H1 (cell line): ENCODE data around the gene TTYH2. TPM values are rescaled to one million over a fixed set of nuclear protein-coding genes. Genes with fewer than 3 reads are reported as not detected.

ENCODE experiments used
- CTCF ChIA-PET: fragments of 300-600 bp; sonication (Branson Sonifier 250); formaldehyde crosslinking; loops from one replicate; lab custom pipeline; 2021; ENCODE audit not compliant: partially characterized antibody; lab: Charles Lee
- POLR2A ChIA-PET: fragments of 300-600 bp; sonication (Branson Sonifier 250); formaldehyde crosslinking; loops from one replicate; lab custom pipeline; 2021; ENCODE audit warnings: inconsistent platforms; ENCODE audit not compliant: partially characterized antibody; lab: Charles Lee
- DNase-seq, 2 experiments: peaks; one replicate each; pipeline versions ENCODE4 v3.0.0 to v3.0.0-alpha.2; 2010 to 2022; ENCODE audit warnings: low spot score in 2 of 2, low read depth in 1 of 2, mixed read lengths in 1 of 2
- FAIRE-seq: peaks from 2 replicates; lab custom pipeline; 2011; peaks lifted over from hg19 to GRCh38; lab: Jason Lieb, UNC
- H2AFZ ChIP-seq: 2 replicates; pipeline ENCODE4 v1.8.1; 2012; ENCODE audit warnings: low read length, inconsistent platforms
- H2AK5ac ChIP-seq: 2 replicates; pipeline ENCODE4 v1.6.1; 2013; ENCODE audit warnings: low read depth, low read length
- H2BK120ac ChIP-seq: replicated peaks from 2 replicates; pipeline ENCODE3; 2013; ENCODE audit warnings: low read depth, low read length, inconsistent platforms
- H2BK12ac ChIP-seq: 2 replicates; pipeline ENCODE4 v1.6.1; 2013; ENCODE audit warnings: low read depth, low read length
- H2BK15ac ChIP-seq: 2 replicates; pipeline ENCODE4 v1.6.1; 2013; ENCODE audit warnings: low read length
- H2BK20ac ChIP-seq: 2 replicates; pipeline ENCODE4 v1.6.1; 2013; ENCODE audit warnings: low read length
- H2BK5ac ChIP-seq: 2 replicates; pipeline ENCODE4 v1.6.1; 2013; ENCODE audit warnings: low read depth, low read length
- H3K14ac ChIP-seq: 2 replicates; pipeline ENCODE4 v1.6.1; 2013; ENCODE audit warnings: inconsistent platforms; ENCODE audit not compliant: insufficient read length
- H3K18ac ChIP-seq: 2 replicates; pipeline ENCODE4 v1.6.1; 2013; ENCODE audit warnings: low read length; ENCODE audit errors: extremely low read depth
- H3K23ac ChIP-seq: 2 replicates; pipeline ENCODE4 v1.6.1; 2013; ENCODE audit warnings: inconsistent platforms; ENCODE audit not compliant: insufficient read length
- H3K23me2 ChIP-seq: 2 replicates; pipeline ENCODE4 v1.6.1; 2013; ENCODE audit warnings: low read depth, low read length
- H3K27ac ChIP-seq: 2 replicates; pipeline ENCODE4 v1.6.1; 2011; ENCODE audit warnings: low read depth, low read length, inconsistent platforms
- H3K27me3 ChIP-seq, 4 experiments: replicated peaks in 1 of 4; 1 replicate in 1 of 4; 2 replicates in 3 of 4; pipeline versions ENCODE4 v1.6.1 to v1.8.1; 2011 to 2013; ENCODE audit warnings: low read length in 3 of 4, mild to moderate bottlenecking in 3 of 4, inconsistent platforms in 2 of 4, mixed read lengths in 2 of 4, moderate library complexity in 1 of 4; ENCODE audit not compliant: control insufficient read depth in 3 of 4, insufficient read depth in 3 of 4; ENCODE audit errors: extremely low read depth in 1 of 4
- H3K36me3 ChIP-seq, 4 experiments: 2 replicates each; pipeline versions ENCODE4 v1.6.1 to v1.8.1; 2011 to 2013; ENCODE audit warnings: mild to moderate bottlenecking in 4 of 4, low read length in 3 of 4, moderate library complexity in 2 of 4, control low read depth in 1 of 4, inconsistent platforms in 1 of 4; ENCODE audit not compliant: insufficient read depth in 4 of 4, control insufficient read depth in 2 of 4
- H3K4ac ChIP-seq: replicated peaks from 2 replicates; pipeline ENCODE3; 2013; ENCODE audit warnings: low read length, low read depth, mixed read lengths, inconsistent platforms; ENCODE audit not compliant: insufficient read length
- H3K4me1 ChIP-seq, 4 experiments: replicated peaks in 1 of 4; 1 replicate in 1 of 4; 2 replicates in 3 of 4; pipeline versions ENCODE4 v1.6.1 to v1.8.1; 2011 to 2013; ENCODE audit warnings: low read length in 3 of 4, inconsistent platforms in 2 of 4, mixed read lengths in 1 of 4; ENCODE audit not compliant: insufficient read depth in 4 of 4, control insufficient read depth in 3 of 4
- H3K4me2 ChIP-seq, 2 experiments: 2 replicates each; pipeline versions ENCODE4 v1.6.1 to v1.8.1; 2011 to 2013; ENCODE audit warnings: low read depth in 2 of 2, low read length in 2 of 2, control low read depth in 1 of 2, inconsistent platforms in 1 of 2, mild to moderate bottlenecking in 1 of 2; ENCODE audit not compliant: insufficient read depth in 1 of 2
- H3K4me3 ChIP-seq, 4 experiments: fragments of 200-600, 300-600 bp in 1 of 4; sonication (generic), shearing (Covaris generic), sonication (Bioruptor Twin) in 1 of 4; 2 replicates each; pipeline versions ENCODE4 v1.5.1 to v1.8.1; 2011 to 2016; ENCODE audit warnings: low read length in 4 of 4, low read depth in 3 of 4, control low read depth in 2 of 4, inconsistent platforms in 2 of 4, mild to moderate bottlenecking in 2 of 4, mixed read lengths in 1 of 4, moderate library complexity in 1 of 4; ENCODE audit not compliant: insufficient read depth in 2 of 4; ENCODE audit errors: extremely low read depth in 1 of 4
- H3K56ac ChIP-seq: replicated peaks from 2 replicates; pipeline ENCODE3; 2013; ENCODE audit warnings: low read depth, mild to moderate bottlenecking, mixed read lengths, low read length, inconsistent platforms; ENCODE audit not compliant: insufficient read length
- H3K79me1 ChIP-seq: 2 replicates; pipeline ENCODE4 v1.6.1; 2013; ENCODE audit warnings: low read depth, low read length, control low read depth
- H3K79me2 ChIP-seq, 2 experiments: 2 replicates each; pipeline versions ENCODE4 v1.6.1 to v1.8.1; 2012 to 2013; ENCODE audit warnings: low read length in 2 of 2, mild to moderate bottlenecking in 2 of 2, inconsistent platforms in 1 of 2; ENCODE audit not compliant: insufficient read depth in 2 of 2, control insufficient read depth in 1 of 2
- H3K9ac ChIP-seq, 4 experiments: replicated peaks in 1 of 4; 1 replicate in 1 of 4; 2 replicates in 3 of 4; pipeline versions ENCODE4 v1.6.1 to v1.8.1; 2011 to 2013; ENCODE audit warnings: low read depth in 3 of 4, low read length in 3 of 4, control low read depth in 2 of 4, mild to moderate bottlenecking in 2 of 4, moderate library complexity in 2 of 4, inconsistent platforms in 1 of 4; ENCODE audit errors: extremely low read depth in 1 of 4
- H3K9me3 ChIP-seq, 2 experiments: 2 replicates each; pipeline versions ENCODE4 v1.6.1 to v1.8.1; 2012 to 2013; ENCODE audit warnings: mild to moderate bottlenecking in 2 of 2, moderate library complexity in 2 of 2, control low read depth in 1 of 2, inconsistent platforms in 1 of 2, low read depth in 1 of 2, low read length in 1 of 2, mixed read lengths in 1 of 2; ENCODE audit not compliant: insufficient read depth in 2 of 2
- H4K20me1 ChIP-seq, 2 experiments: replicated peaks in 1 of 2; 2 replicates each; pipeline versions ENCODE3 to v1.8.1; 2011 to 2013; ENCODE audit warnings: inconsistent platforms in 2 of 2, low read length in 2 of 2, mild to moderate bottlenecking in 1 of 2; ENCODE audit not compliant: insufficient read depth in 2 of 2, control insufficient read depth in 1 of 2
- H4K5ac ChIP-seq: 2 replicates; pipeline ENCODE4 v1.6.1; 2013; ENCODE audit warnings: low read length, low read depth, mixed read lengths, inconsistent platforms; ENCODE audit not compliant: insufficient read length
- H4K8ac ChIP-seq: 2 replicates; pipeline ENCODE4 v1.8.0; 2013; ENCODE audit warnings: mild to moderate bottlenecking, moderate library complexity, low read length, inconsistent platforms; ENCODE audit not compliant: insufficient read depth; ENCODE audit errors: extremely low read depth
- H4K91ac ChIP-seq: replicated peaks from 2 replicates; pipeline ENCODE3; 2013; ENCODE audit warnings: low read length, mixed read lengths, inconsistent platforms; ENCODE audit not compliant: insufficient read length
- CBX8 ChIP-seq: fragments of 300-800, 300-1000 bp; sonication (generic); IDR thresholded peaks from 2 replicates; pipeline ENCODE4 v1.7.1; 2016; ENCODE audit warnings: low read depth, low read length, borderline replicate concordance
- CTBP2 ChIP-seq: IDR thresholded peaks from 2 replicates; pipeline ENCODE4 v1.7.0; 2011; ENCODE audit warnings: borderline replicate concordance, mild to moderate bottlenecking, moderate library complexity, mixed read lengths, low read length; ENCODE audit not compliant: insufficient read depth, insufficient read length
- CTCF ChIP-seq, 3 experiments: IDR thresholded peaks; 1 replicate in 2 of 3; 2 replicates in 1 of 3; pipeline versions ENCODE4 v1.5.1 to v1.6.1; 2011; ENCODE audit warnings: low read length in 3 of 3, mild to moderate bottlenecking in 3 of 3, inconsistent platforms in 2 of 3, low read depth in 1 of 3, moderate library complexity in 1 of 3; ENCODE audit not compliant: insufficient read depth in 1 of 3; ENCODE audit errors: control extremely low read depth in 1 of 3
- JUN ChIP-seq: IDR thresholded peaks from 2 replicates; pipeline ENCODE4 v1.6.1; 2011; ENCODE audit warnings: low read depth, mild to moderate bottlenecking, improper control_type of control experiment, low read length
- MAFK ChIP-seq: IDR thresholded peaks from 2 replicates; pipeline ENCODE4 v1.6.1; 2012; ENCODE audit warnings: low read depth, mild to moderate bottlenecking, improper control_type of control experiment, low read length
- MAX ChIP-seq: IDR thresholded peaks from 2 replicates; pipeline ENCODE4 v1.6.1; 2012; ENCODE audit warnings: inconsistent platforms
- RFX5 ChIP-seq: IDR thresholded peaks from 2 replicates; pipeline ENCODE4 v1.6.1; 2011; ENCODE audit warnings: low read depth, low read length, improper control_type of control experiment, borderline replicate concordance
- SRF ChIP-seq: IDR thresholded peaks from 2 replicates; pipeline ENCODE4 v1.6.1; 2011; ENCODE audit warnings: mild to moderate bottlenecking, low read depth, low read length, moderate library complexity
- SUZ12 ChIP-seq: fragments of 200-600 bp; sonication (generic); IDR thresholded peaks from 2 replicates; pipeline ENCODE4 v1.6.1; 2012; ENCODE audit warnings: mild to moderate bottlenecking, inconsistent platforms, low read length, moderate library complexity, mixed read lengths
- TAF1 ChIP-seq: IDR thresholded peaks from 2 replicates; pipeline ENCODE4 v1.6.1; 2011; ENCODE audit warnings: mild to moderate bottlenecking, low read depth, low read length
- TAF7 ChIP-seq: optimal IDR thresholded peaks from 2 replicates; pipeline ENCODE3; 2011; ENCODE audit warnings: low read depth, mild to moderate bottlenecking, inconsistent platforms, low read length, moderate library complexity, borderline replicate concordance
- WGBS, 2 experiments: shearing (Covaris generic) in 1 of 2; methylation state at CpG; one replicate each; pipeline versions ENCODE4 v1.1.6 to v1.1.7; 2013 to 2015; ENCODE audit warnings: low lambda C conversion rate in 2 of 2, mixed read lengths in 2 of 2, inconsistent platforms in 1 of 2, low coverage in 1 of 2, missing lambda C conversion rate in 1 of 2; ENCODE audit not compliant: insufficient replicate concordance in 2 of 2, insufficient coverage in 1 of 2, insufficient read length in 1 of 2; ENCODE audit errors: extremely low coverage in 1 of 2, missing lambda C conversion rate in 1 of 2; 5-methylcytosine and 5-hydroxymethylcytosine counted together
- polyA plus RNA-seq, 7 experiments: library from polyadenylated mRNA; depleted of rRNA in 3 of 7; stranded (reverse) in 5 of 7; unstranded in 2 of 7; fragments of >200 nt in 5 of 7; fragments of 200-250 nt in 2 of 7; gene quantifications; 1 replicate in 5 of 7; 2 replicates in 1 of 7; 4 replicates in 1 of 7; pipeline versions ENCODE4 v1.2.1 to v1.2.3, GENCODE V29; 2011 to 2013; ENCODE audit warnings: missing spikeins in 2 of 7, mixed read lengths in 2 of 7
- total RNA-seq: library from RNA; stranded (reverse); fragmentation: NEBNext Ultra II Directional; extraction: Animal tissue kit (Norgen Biotek cat#: 25700); gene quantifications from 2 replicates; pipeline ENCODE4 v1.2.1, GENCODE V29; 2021

Gene TTYH2
- total and polyA plus RNA-seq, 2 of the 8 experiments (the other 6 are each of a cell fraction or from before 2014, with no cell fraction given), result 3.2 to 9.2 TPM

GRCh38 chr17:74215342-74215727 lies 2.0 kb downstream of the TTYH2 start:
- Histone ChIP-seq H3K14ac (no peak overlapping the region), H2BK20ac (no peak overlapping the region), H2BK120ac (no peak overlapping the region), H3K36me3 (peaks cover 0 to under 1% (median under 1%) of the 10 kb centered on the region in 4 experiments; a peak in 2 of 8 replicates), H3K23me2 (peaks cover 21% of the 10 kb centered on the region), H2BK12ac (no peak overlapping the region), H2BK15ac (no peak overlapping the region), H3K9me3 (no peaks in the 10 kb centered on the region), H3K56ac (no peak overlapping the region), H2AFZ (no peak overlapping the region), H4K8ac (peak overlapping the region; percentile 7; the same call in 1 of the 2 replicates), H3K27ac (no peak overlapping the region), H2AK5ac (no peak overlapping the region), H3K4ac (no peak overlapping the region), H3K18ac (no peak overlapping the region), H4K91ac (no peak overlapping the region), H4K20me1 (peaks cover 3 to 8% of the 10 kb centered on the region in 2 experiments), H3K9ac (no peak overlapping the region), H3K4me1 (peaks cover 5 to 21% (median 19%) of the 10 kb centered on the region in 4 experiments), H3K27me3 (peaks cover 2 to 20% (median 11%) of the 10 kb centered on the region in 4 experiments; a peak in 6 of 7 replicates), H3K4me2 (no peak overlapping the region), H2BK5ac (no peak overlapping the region), H3K4me3 (no peak overlapping the region), H3K79me2 (no peaks in the 10 kb centered on the region), H4K5ac (no peak overlapping the region), H3K79me1 (no peaks in the 10 kb centered on the region; the same call in 1 of the 2 replicates), H3K23ac (no peak overlapping the region)
- ChIA-PET POLR2A (interaction anchor here (3.8 kb wide), 1 partner anchor 11 kb away, joined by 65 read pairs; the partner anchor contains the start of gene RPL38), CTCF (interaction anchor here (1.4 to 1.5 kb wide), 2 partner anchors 8 to 16 kb away, joined by 4 to 6 read pairs; no protein-coding TSS in a partner anchor)
- FAIRE-seq (no peak), DNase-seq (no peak)
- 84% methylated on average over 6 of the region's 6 CpGs; no CpG with 5 or more reads in 1 of the 2 experiments for WGBS, 2 experiments
- TF ChIP-seq MAFK (no peak), RFX5 (no peak), CBX8 (no peak), JUN (no peak), CTCF (IDR thresholded peaks at IDR 0.05; ENCODE audit: control extremely low read depth in 1 of 3, insufficient read depth in 1 of 3, low read depth in 1 of 3, low read length in 3 of 3) (no peak), MAX (no peak), TAF7 (no peak), CTBP2 (no peak), SRF (no peak), TAF1 (no peak), SUZ12 (no peak)
